ENCODE data around the gene MC5R.

DNA sequence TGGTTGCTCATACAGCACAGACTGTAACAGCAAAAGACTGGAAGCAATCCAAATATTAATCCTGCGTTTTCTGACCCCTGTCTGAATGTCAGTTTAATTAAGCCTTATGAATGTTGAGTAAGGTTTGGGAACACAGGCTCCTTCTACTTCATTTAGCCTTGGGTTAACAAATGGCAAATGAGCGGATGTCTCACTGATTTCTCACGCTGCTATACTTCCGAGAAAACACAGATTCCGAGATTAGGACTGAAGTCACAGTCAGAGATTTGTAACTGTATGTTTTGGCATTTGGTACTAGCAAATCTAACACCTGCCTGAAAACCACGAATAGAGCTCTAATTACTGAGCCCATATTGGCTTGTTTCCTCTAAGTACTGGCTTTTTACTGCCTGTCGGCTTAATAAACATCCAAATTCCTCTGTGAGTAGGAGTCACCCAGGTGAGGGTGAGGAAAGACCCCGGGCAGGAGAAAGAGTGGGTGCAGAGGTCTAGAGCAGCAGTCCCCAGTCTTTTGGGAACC is 10.6 kb downstream of the MC5R start:
- TF ChIP-seq, protein P1, sequence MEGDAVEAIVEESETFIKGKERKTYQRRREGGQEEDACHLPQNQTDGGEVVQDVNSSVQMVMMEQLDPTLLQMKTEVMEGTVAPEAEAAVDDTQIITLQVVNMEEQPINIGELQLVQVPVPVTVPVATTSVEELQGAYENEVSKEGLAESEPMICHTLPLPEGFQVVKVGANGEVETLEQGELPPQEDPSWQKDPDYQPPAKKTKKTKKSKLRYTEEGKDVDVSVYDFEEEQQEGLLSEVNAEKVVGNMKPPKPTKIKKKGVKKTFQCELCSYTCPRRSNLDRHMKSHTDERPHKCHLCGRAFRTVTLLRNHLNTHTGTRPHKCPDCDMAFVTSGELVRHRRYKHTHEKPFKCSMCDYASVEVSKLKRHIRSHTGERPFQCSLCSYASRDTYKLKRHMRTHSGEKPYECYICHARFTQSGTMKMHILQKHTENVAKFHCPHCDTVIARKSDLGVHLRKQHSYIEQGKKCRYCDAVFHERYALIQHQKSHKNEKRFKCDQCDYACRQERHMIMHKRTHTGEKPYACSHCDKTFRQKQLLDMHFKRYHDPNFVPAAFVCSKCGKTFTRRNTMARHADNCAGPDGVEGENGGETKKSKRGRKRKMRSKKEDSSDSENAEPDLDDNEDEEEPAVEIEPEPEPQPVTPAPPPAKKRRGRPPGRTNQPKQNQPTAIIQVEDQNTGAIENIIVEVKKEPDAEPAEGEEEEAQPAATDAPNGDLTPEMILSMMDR (conservative IDR thresholded peaks at IDR 0.05; ENCODE audit: low read length): no peak
- no peak for TF ChIP-seq EZH2phosphoT487 (IDR thresholded peaks at IDR 0.05; ENCODE audit: borderline replicate concordance)
